HepG2 (cell line): ENCODE data around the gene DLX6.

Experiments
- AFF4 ChIP-seq: sonication (generic); formaldehyde crosslinking; IDR thresholded peaks from 2 replicates; pipeline ENCODE4 v1.4.0; 2020; ENCODE audit warnings: missing genetic modification reagents
- ATF7 ChIP-seq, 2 experiments: fragments of 450-650 bp in 1 of 2; sonication (generic) in 1 of 2; formaldehyde crosslinking in 1 of 2; IDR thresholded peaks; 2 replicates each; pipeline versions ENCODE4 v1.4.0 to v1.6.1; 2016 to 2020; ENCODE audit warnings: antibody characterized with exemption in 1 of 2, mild to moderate bottlenecking in 1 of 2, missing genetic modification reagents in 1 of 2
- BRD4 ChIP-seq: sonication (generic); formaldehyde crosslinking; IDR thresholded peaks from 2 replicates; pipeline ENCODE4 v1.4.0; 2020; ENCODE audit warnings: missing genetic modification reagents
- CREB1 ChIP-seq, 2 experiments: fragments of 450-650 bp in 1 of 2; IDR thresholded peaks; 2 replicates each; pipeline ENCODE4 v1.6.1; 2016 to 2017; ENCODE audit warnings: control low read depth in 1 of 2, mild to moderate bottlenecking in 1 of 2, missing compliant biosample characterization in 1 of 2, missing genetic modification characterization in 1 of 2
- EZH2 ChIP-seq: conservative IDR thresholded peaks from 2 replicates; pipeline ENCODE4 v1.6.1; 2012; ENCODE audit warnings: mild to moderate bottlenecking, low read depth, low read length, moderate library complexity
- KDM1A ChIP-seq: IDR thresholded peaks from 2 replicates; pipeline ENCODE4 v1.6.1; 2016; ENCODE audit warnings: missing compliant biosample characterization
- SRF ChIP-seq: IDR thresholded peaks from 2 replicates; pipeline ENCODE4 v1.6.1; 2011; ENCODE audit warnings: mild to moderate bottlenecking, low read depth, low read length, moderate library complexity
- TOPORS ChIP-seq: sonication (generic); formaldehyde crosslinking; IDR thresholded peaks from 2 replicates; pipeline ENCODE4 v1.8.0; 2023; ENCODE audit warnings: mild to moderate bottlenecking, missing genetic modification reagents
- TSC22D2 ChIP-seq: sonication (generic); formaldehyde crosslinking; IDR thresholded peaks from 2 replicates; pipeline ENCODE4 v1.5.1; 2020; ENCODE audit warnings: missing genetic modification reagents, mild to moderate bottlenecking, borderline replicate concordance
- YY1 ChIP-seq: IDR thresholded peaks from 2 replicates; pipeline ENCODE4 v1.6.1; 2011; ENCODE audit warnings: low read length, low read depth, moderate library complexity, mild to moderate bottlenecking; ENCODE audit not compliant: insufficient read depth, insufficient replicate concordance
- ZSCAN5A ChIP-seq: sonication (generic); formaldehyde crosslinking; IDR thresholded peaks from 2 replicates; pipeline ENCODE4 v1.8.0; 2022; ENCODE audit warnings: mild to moderate bottlenecking, missing genetic modification reagents, borderline replicate concordance
- TF ChIP-seq, protein P1 (sequence below): sonication (generic); formaldehyde crosslinking; IDR thresholded peaks from 2 replicates; pipeline ENCODE4 v1.5.0; 2020; ENCODE audit warnings: mild to moderate bottlenecking, missing genetic modification reagents, moderate library complexity

DNA sequence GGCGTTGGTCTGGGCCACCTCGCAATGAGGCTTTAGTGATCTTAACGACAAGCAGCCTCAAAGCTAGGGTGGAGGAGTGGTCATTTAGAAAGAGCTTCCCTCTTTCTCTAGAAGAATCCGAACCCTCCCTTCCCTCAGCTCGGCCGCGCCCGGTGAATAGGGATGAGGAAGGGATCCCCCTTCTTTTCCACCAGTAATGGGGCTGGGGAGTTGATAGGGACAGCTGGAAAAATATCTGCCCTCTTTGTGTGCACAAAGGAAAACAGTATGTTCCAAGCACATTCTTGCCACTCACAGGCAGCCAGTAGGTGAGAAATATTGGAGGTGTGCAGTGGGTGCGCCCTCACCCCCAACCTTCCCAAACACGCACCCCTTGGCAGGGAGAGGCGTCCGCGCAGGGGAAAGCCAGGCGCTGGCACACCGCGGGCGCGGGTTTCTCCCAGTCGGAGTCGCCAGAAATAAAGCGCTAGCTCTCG is 12.8 kb downstream of the DLX6 start:
- TF ChIP-seq, protein P1, sequence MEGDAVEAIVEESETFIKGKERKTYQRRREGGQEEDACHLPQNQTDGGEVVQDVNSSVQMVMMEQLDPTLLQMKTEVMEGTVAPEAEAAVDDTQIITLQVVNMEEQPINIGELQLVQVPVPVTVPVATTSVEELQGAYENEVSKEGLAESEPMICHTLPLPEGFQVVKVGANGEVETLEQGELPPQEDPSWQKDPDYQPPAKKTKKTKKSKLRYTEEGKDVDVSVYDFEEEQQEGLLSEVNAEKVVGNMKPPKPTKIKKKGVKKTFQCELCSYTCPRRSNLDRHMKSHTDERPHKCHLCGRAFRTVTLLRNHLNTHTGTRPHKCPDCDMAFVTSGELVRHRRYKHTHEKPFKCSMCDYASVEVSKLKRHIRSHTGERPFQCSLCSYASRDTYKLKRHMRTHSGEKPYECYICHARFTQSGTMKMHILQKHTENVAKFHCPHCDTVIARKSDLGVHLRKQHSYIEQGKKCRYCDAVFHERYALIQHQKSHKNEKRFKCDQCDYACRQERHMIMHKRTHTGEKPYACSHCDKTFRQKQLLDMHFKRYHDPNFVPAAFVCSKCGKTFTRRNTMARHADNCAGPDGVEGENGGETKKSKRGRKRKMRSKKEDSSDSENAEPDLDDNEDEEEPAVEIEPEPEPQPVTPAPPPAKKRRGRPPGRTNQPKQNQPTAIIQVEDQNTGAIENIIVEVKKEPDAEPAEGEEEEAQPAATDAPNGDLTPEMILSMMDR (CRISPR knock-in tag) = no peak
- TF ChIP-seq TSC22D2 (CRISPR knock-in tag) = no peak
- TF ChIP-seq BRD4 (CRISPR knock-in tag) = no peak
- TF ChIP-seq EZH2 = no peak
- TF ChIP-seq TOPORS (CRISPR knock-in tag) = no peak
- TF ChIP-seq YY1 = no peak
- no peak for TF ChIP-seq AFF4 (CRISPR knock-in tag)
- TF ChIP-seq ATF7 (IDR thresholded peaks at IDR 0.05) = no peak
- no peak for TF ChIP-seq ATF7 (CRISPR knock-in tag; IDR thresholded peaks at IDR 0.05)
- no peak for TF ChIP-seq SRF
- no peak for TF ChIP-seq KDM1A (CRISPR knock-in tag)
- TF ChIP-seq CREB1 (IDR thresholded peaks at IDR 0.05) = no peak
- no peak for TF ChIP-seq CREB1 (CRISPR knock-in tag; IDR thresholded peaks at IDR 0.05)
- TF ChIP-seq ZSCAN5A (CRISPR knock-in tag) = no peak
